Measurements from ENCODE around the gene ID2. TPM values are rescaled to one million over a fixed set of nuclear protein-coding genes. Genes with fewer than 3 reads are reported as not detected.

Gene ID2
- total and polyA plus RNA-seq, 10 of the 15 experiments (the other 5 are each of a cell fraction or from before 2014, with no cell fraction given), result 39.0 to 613 (median 73.6) TPM

DNA sequence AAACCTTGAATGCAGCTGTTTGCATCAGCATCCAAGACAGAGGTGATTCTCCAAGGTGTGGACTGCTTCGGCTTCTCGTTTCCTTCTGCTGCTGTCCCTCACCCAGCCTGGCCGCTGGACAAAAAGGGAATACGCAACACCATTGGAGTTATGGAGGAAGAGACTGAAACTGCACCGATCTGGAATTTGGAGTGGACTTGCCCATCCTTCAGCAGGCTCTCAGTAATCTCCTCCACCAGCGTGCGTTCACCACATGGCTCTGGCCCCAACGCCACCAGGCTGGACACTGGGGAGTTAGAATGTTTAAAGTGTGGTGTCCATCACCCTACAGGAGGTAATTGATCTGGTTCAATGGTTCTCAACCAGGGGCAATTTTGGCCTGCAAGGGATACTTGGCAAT, 41.4 kb upstream of the ID2 start:
- H4K20me1 ChIP-seq (ENCODE audit: control insufficient read depth, insufficient read depth), result no peaks in the 10 kb centered on the region
- 39% methylated on average over 8 of the region's 8 CpGs for WGBS (ENCODE audit: insufficient coverage, insufficient replicate concordance, low lambda C conversion rate, missing lambda C conversion rate)
- intact Hi-C loops (cut with micrococcal nuclease; ENCODE audit: unreplicated experiment), result no loop called here
- no peak for ATAC-seq
- H3K9me3 ChIP-seq (replicated peaks; ENCODE audit: control insufficient read depth, insufficient read depth, low read length), result no peaks in the 10 kb centered on the region; the same call in 2 of the 3 replicates
- no peak overlapping the region for H2AFZ ChIP-seq (ENCODE audit: control insufficient read depth, low read depth, low read length)
- no peak overlapping the region for H3K27ac ChIP-seq (ENCODE audit: control insufficient read depth, insufficient read depth)
- H3K9ac ChIP-seq (ENCODE audit: control insufficient read depth, insufficient read depth, low read length), result no peak overlapping the region
- DNase-seq (ENCODE audit: low read depth, low spot score), result no peak
- FAIRE-seq, result no peak
- H3K4me3 ChIP-seq, result no peak overlapping the region
- POLR2A ChIA-PET, result no interaction called here
- CTCF ChIA-PET, result no interaction called here
- H3K27me3 ChIP-seq (replicated peaks in 1 of 2; ENCODE audit: control insufficient read depth in 2 of 2, insufficient read depth in 2 of 2, low read length in 1 of 2), result no peaks in the 10 kb centered on the region; a peak in 1 of 4 replicates
- H3K36me3 ChIP-seq (ENCODE audit: control insufficient read depth in 2 of 2, insufficient read depth in 2 of 2, low read length in 1 of 2), result no peaks in the 10 kb centered on the region
- BruUV-seq (replicated peaks), result no TSS peak
- no peaks in the 10 kb centered on the region for H3K79me2 ChIP-seq (ENCODE audit: control insufficient read depth, insufficient read depth, low read length)
- no peak overlapping the region for H3K4me2 ChIP-seq (ENCODE audit: control insufficient read depth, insufficient read depth)
- RAD21 ChIA-PET (ENCODE audit: unreplicated experiment), result no interaction called here
- H3K4me1 ChIP-seq (ENCODE audit: control insufficient read depth, insufficient read depth, low read length), result no peaks in the 10 kb centered on the region
- SMC1A ChIA-PET (ENCODE audit: uncharacterized antibody, unreplicated experiment), result interaction anchor here (1.3 kb wide), 1 partner anchor 39 kb away, joined by 6 read pairs; no protein-coding TSS in a partner anchor
- TF ChIP-seq CHD4 (IDR thresholded peaks at IDR 0.05) (no peak), RAD21 (IDR thresholded peaks at IDR 0.05; ENCODE audit: insufficient read depth, low read depth, low read length) (no peak), BACH1 (IDR thresholded peaks at IDR 0.05; ENCODE audit: borderline replicate concordance) (no peak), MAX (IDR thresholded peaks at IDR 0.05; ENCODE audit: low read depth, low read length) (no peak), MXI1 (IDR thresholded peaks at IDR 0.05; ENCODE audit: low read depth, low read length) (no peak), CHD1 (IDR thresholded peaks at IDR 0.05; ENCODE audit: low read depth, low read length) (no peak), ZNF622 (IDR thresholded peaks at IDR 0.05) (no peak), MEF2A (IDR thresholded peaks at IDR 0.05; ENCODE audit: insufficient read depth, low read depth, low read length) (no peak), MTA2 (IDR thresholded peaks at IDR 0.05; ENCODE audit: low read depth) (no peak), ZBED1 (IDR thresholded peaks at IDR 0.05; ENCODE audit: borderline replicate concordance) (no peak), POLR2AphosphoS2 (IDR thresholded peaks at IDR 0.05; ENCODE audit: low read depth, low read length) (no peak), SP1 (IDR thresholded peaks at IDR 0.05; ENCODE audit: low read depth, low read length) (no peak), ZBTB40 (IDR thresholded peaks at IDR 0.05; ENCODE audit: borderline replicate concordance) (no peak)
- TF ChIP-seq, protein P1, sequence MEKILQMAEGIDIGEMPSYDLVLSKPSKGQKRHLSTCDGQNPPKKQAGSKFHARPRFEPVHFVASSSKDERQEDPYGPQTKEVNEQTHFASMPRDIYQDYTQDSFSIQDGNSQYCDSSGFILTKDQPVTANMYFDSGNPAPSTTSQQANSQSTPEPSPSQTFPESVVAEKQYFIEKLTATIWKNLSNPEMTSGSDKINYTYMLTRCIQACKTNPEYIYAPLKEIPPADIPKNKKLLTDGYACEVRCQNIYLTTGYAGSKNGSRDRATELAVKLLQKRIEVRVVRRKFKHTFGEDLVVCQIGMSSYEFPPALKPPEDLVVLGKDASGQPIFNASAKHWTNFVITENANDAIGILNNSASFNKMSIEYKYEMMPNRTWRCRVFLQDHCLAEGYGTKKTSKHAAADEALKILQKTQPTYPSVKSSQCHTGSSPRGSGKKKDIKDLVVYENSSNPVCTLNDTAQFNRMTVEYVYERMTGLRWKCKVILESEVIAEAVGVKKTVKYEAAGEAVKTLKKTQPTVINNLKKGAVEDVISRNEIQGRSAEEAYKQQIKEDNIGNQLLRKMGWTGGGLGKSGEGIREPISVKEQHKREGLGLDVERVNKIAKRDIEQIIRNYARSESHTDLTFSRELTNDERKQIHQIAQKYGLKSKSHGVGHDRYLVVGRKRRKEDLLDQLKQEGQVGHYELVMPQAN (conservative IDR thresholded peaks at IDR 0.05), result no peak
- in situ Hi-C loops (cut with MboI), result no loop called here

Data from GM12878 (cell line).